Fibroblast of the aortic adventitia (primary cell): ENCODE measurements around the gene MBNL2. TPM values are rescaled to one million over a fixed set of nuclear protein-coding genes. Genes with fewer than 3 reads are reported as not detected.
A peak's percentile ranks its signal among the peaks of the same experiment; 100 is the strongest.

Experiments
- DNase-seq: peaks from one replicate; pipeline ENCODE4 v3.0.0-alpha.2; 2010; ENCODE audit warnings: low read depth
- H3K4me3 ChIP-seq: 2 replicates; pipeline ENCODE4 v1.5.1; 2011; ENCODE audit warnings: low read depth, mild to moderate bottlenecking, control low read depth, low read length, moderate library complexity
- CTCF ChIP-seq: IDR thresholded peaks from 2 replicates; pipeline ENCODE4 v1.5.1; 2011; ENCODE audit warnings: mild to moderate bottlenecking, low read length, control low read depth, inconsistent platforms; ENCODE audit not compliant: insufficient read depth
- total RNA-seq: library from RNA; depleted of rRNA; stranded (reverse); fragments of >200 nt; gene quantifications from 2 replicates; pipeline ENCODE4 v1.2.3, GENCODE V29; 2012; ENCODE audit warnings: low replicate concordance

MBNL2 gene
- total RNA-seq, 1 donor: 120 TPM

- no peak for DNase-seq
- H3K4me3 ChIP-seq: no peak overlapping the region
- no peak for TF ChIP-seq CTCF
Observed at GRCh38 chr13:97280478-97280877, 58.3 kb downstream of the MBNL2 start.

- no peak for DNase-seq
- no peak overlapping the region for H3K4me3 ChIP-seq
- no peak for TF ChIP-seq CTCF
Observed at GRCh38 chr13:97281028-97281427, 58.9 kb downstream of the MBNL2 start.

GRCh38 chr13:97282705-97283104 lies 60.6 kb downstream of the MBNL2 start:
- no peak overlapping the region for H3K4me3 ChIP-seq
- TF ChIP-seq CTCF: no peak
- DNase-seq: no peak

GRCh38 chr13:97283888-97284287 lies 61.8 kb downstream of the MBNL2 start:
- no peak for TF ChIP-seq CTCF
- no peak for DNase-seq
- H3K4me3 ChIP-seq: no peak overlapping the region

- H3K4me3 ChIP-seq: no peak overlapping the region
- TF ChIP-seq CTCF: no peak
- DNase-seq: peak; percentile 75
Observed at GRCh38 chr13:97284558-97284957, 62.4 kb downstream of the MBNL2 start.

- no peak for DNase-seq
- no peak overlapping the region for H3K4me3 ChIP-seq
- TF ChIP-seq CTCF: no peak
Observed at GRCh38 chr13:97285221-97285955, 63.3 kb downstream of the MBNL2 start.
